Endothelial cell of umbilical vein (primary cell): ENCODE data around the gene GFAP. TPM values are rescaled to one million over a fixed set of nuclear protein-coding genes. Genes with fewer than 3 reads are reported as not detected.

ENCODE experiments used
- BruUV-seq: library from RNA; stranded (reverse); fragments of 400-500 nt; replicated peaks from 2 replicates; lab custom pipeline; 2021; lab: Mats Ljungman, UMichigan
- CTCF ChIA-PET: fragments of 300-600, 350-600 bp; sonication (Branson Sonifier 250); formaldehyde crosslinking; loops from one replicate; lab custom pipeline; 2021; ENCODE audit warnings: antibody characterized with exemption, inconsistent platforms; lab: Charles Lee
- POLR2A ChIA-PET: fragments of 300-600, 350-600 bp; sonication (Branson Sonifier 250); formaldehyde crosslinking; loops from one replicate; lab custom pipeline; 2021; ENCODE audit warnings: antibody characterized with exemption, inconsistent platforms; lab: Charles Lee
- DNase-seq: peaks from one replicate; pipeline ENCODE4 v3.0.0-alpha.2; 2011; ENCODE audit warnings: low read depth, low spot score
- FAIRE-seq: peaks from 2 replicates; lab custom pipeline; 2011; peaks lifted over from hg19 to GRCh38; lab: Jason Lieb, UNC
- H2AFZ ChIP-seq: 2 replicates; pipeline ENCODE4 v1.6.0; 2012; ENCODE audit warnings: low read depth, low read length, control low read depth, inconsistent platforms
- H3K27ac ChIP-seq: 2 replicates; pipeline ENCODE4 v1.5.1; 2011; ENCODE audit warnings: low read depth, mild to moderate bottlenecking, control low read depth, low read length, moderate library complexity; ENCODE audit not compliant: insufficient read depth
- H3K27me3 ChIP-seq, 2 experiments: 2 replicates each; pipeline versions ENCODE4 v1.6.0 to v1.6.1; 2011; ENCODE audit warnings: low read length in 2 of 2, mixed read lengths in 1 of 2; ENCODE audit not compliant: control insufficient read depth in 2 of 2, insufficient read depth in 2 of 2
- H3K36me3 ChIP-seq, 2 experiments: 2 replicates in 1 of 2; 3 replicates in 1 of 2; pipeline ENCODE4 v1.5.1; 2011; ENCODE audit warnings: low read length in 2 of 2, mild to moderate bottlenecking in 1 of 2, moderate library complexity in 1 of 2; ENCODE audit not compliant: control insufficient read depth in 2 of 2, insufficient read depth in 2 of 2; ENCODE audit errors: extremely low read depth in 1 of 2
- H3K4me1 ChIP-seq: 3 replicates; pipeline ENCODE4 v1.5.1; 2011; ENCODE audit warnings: mild to moderate bottlenecking, low read length; ENCODE audit not compliant: control insufficient read depth, insufficient read depth; ENCODE audit errors: extremely low read depth
- H3K4me2 ChIP-seq: 2 replicates; pipeline ENCODE4 v1.6.1; 2011; ENCODE audit warnings: low read length, control low read depth, mixed read lengths; ENCODE audit not compliant: insufficient read depth
- H3K4me3 ChIP-seq, 3 experiments: fragments of 200-600 bp in 1 of 3; sonication (generic), shearing (Covaris generic) in 1 of 3; replicated peaks in 1 of 3; 2 replicates each; pipeline ENCODE4 v1.5.1; 2011 to 2016; ENCODE audit warnings: control low read depth in 3 of 3, low read length in 3 of 3, mild to moderate bottlenecking in 2 of 3, inconsistent platforms in 1 of 3, low read depth in 1 of 3, moderate library complexity in 1 of 3; ENCODE audit not compliant: insufficient read depth in 1 of 3
- H3K79me2 ChIP-seq: 2 replicates; pipeline ENCODE4 v1.6.0; 2012; ENCODE audit warnings: low read length, inconsistent platforms; ENCODE audit not compliant: control insufficient read depth, insufficient read depth
- H3K9ac ChIP-seq: replicated peaks from 2 replicates; pipeline ENCODE3; 2011; ENCODE audit warnings: low read length, control low read depth; ENCODE audit not compliant: insufficient read depth; ENCODE audit errors: extremely low read depth
- H3K9me1 ChIP-seq: replicated peaks from 3 replicates; pipeline ENCODE4 v1.6.0; 2011; ENCODE audit warnings: mild to moderate bottlenecking, low read length; ENCODE audit not compliant: control insufficient read depth, insufficient read depth; ENCODE audit errors: extremely low read depth
- H3K9me3 ChIP-seq: replicated peaks from 2 replicates; pipeline ENCODE4 v1.5.1; 2012; ENCODE audit warnings: low read length, inconsistent platforms; ENCODE audit not compliant: control insufficient read depth, insufficient read depth
- H4K20me1 ChIP-seq: replicated peaks from 2 replicates; pipeline ENCODE3; 2011; ENCODE audit warnings: mild to moderate bottlenecking, low read length; ENCODE audit not compliant: control insufficient read depth, insufficient read depth; ENCODE audit errors: extremely low read depth
- CTCF ChIP-seq, 2 donors: IDR thresholded peaks; 1 replicate in 1 of 2; 2 replicates in 1 of 2; pipeline ENCODE4 v1.5.1; 2011; ENCODE audit warnings: low read length in 2 of 2, mild to moderate bottlenecking in 2 of 2, moderate library complexity in 2 of 2, control low read depth in 1 of 2, inconsistent platforms in 1 of 2, low read depth in 1 of 2; ENCODE audit not compliant: insufficient read depth in 1 of 2; ENCODE audit errors: extremely low read depth in 1 of 2
- EZH2 ChIP-seq: IDR thresholded peaks from 2 replicates; pipeline ENCODE4 v1.6.1; 2012; ENCODE audit warnings: borderline replicate concordance, low read depth, mild to moderate bottlenecking, moderate library complexity, low read length, inconsistent platforms; ENCODE audit not compliant: severe bottlenecking
- FOS ChIP-seq: IDR thresholded peaks from 2 replicates; pipeline ENCODE4 v1.6.1; 2011; ENCODE audit warnings: mild to moderate bottlenecking, low read length, moderate library complexity, borderline replicate concordance; ENCODE audit not compliant: insufficient read depth
- GATA2 ChIP-seq: IDR thresholded peaks from 2 replicates; pipeline ENCODE4 v1.7.0; 2011; ENCODE audit warnings: low read depth, mild to moderate bottlenecking, moderate library complexity, mixed read lengths, low read length; ENCODE audit not compliant: insufficient read length, insufficient read depth
- JUN ChIP-seq: IDR thresholded peaks from 2 replicates; pipeline ENCODE4 v1.6.1; 2011; ENCODE audit warnings: borderline replicate concordance, low read depth; ENCODE audit not compliant: insufficient read length, insufficient read depth
- MAX ChIP-seq: IDR thresholded peaks from 2 replicates; pipeline ENCODE4 v1.6.1; 2011; ENCODE audit not compliant: insufficient read depth, insufficient read length
- MYC ChIP-seq: IDR thresholded peaks from one replicate; pipeline ENCODE4 v1.6.1; 2011; ENCODE audit warnings: mild to moderate bottlenecking, low read depth, low read length
- POLR2A ChIP-seq: IDR thresholded peaks from 2 replicates; pipeline ENCODE4 v1.6.1; 2012; ENCODE audit warnings: low read depth, mild to moderate bottlenecking, control low read depth, low read length
- POLR2AphosphoS5 ChIP-seq: IDR thresholded peaks from 2 replicates; pipeline ENCODE4 v1.6.1; 2012; ENCODE audit warnings: low read depth, mild to moderate bottlenecking, control low read depth, low read length, moderate library complexity; ENCODE audit not compliant: insufficient read depth
- dilution Hi-C: fragments of 300-500 bp; cut with MboI; formaldehyde crosslinking; loops from one replicate; pipeline ENCODE4 v1.15.0; 2019; ENCODE audit warnings: low sequenced_read_pairs; ENCODE audit not compliant: extremely low pct_ligation_motif_present
- intact Hi-C: fragments of 100-400 bp; cut with micrococcal nuclease; formaldehyde crosslinking; loops from one replicate; pipeline ENCODE4 v1.10.0; 2022
- polyA plus RNA-seq, 4 experiments: library from polyadenylated mRNA; depleted of rRNA in 3 of 4; stranded (reverse) in 3 of 4; unstranded in 1 of 4; fragments of >200 nt; gene quantifications; 2 replicates each; pipeline versions ENCODE4 v1.2.1 to v1.2.3, GENCODE V29; 2011 to 2012; ENCODE audit warnings: missing spikeins in 1 of 4
- total RNA-seq: library from RNA; stranded (reverse); gene quantifications from 2 replicates; pipeline ENCODE4 v1.2.3, GENCODE V29; 2021

GFAP gene
- total and polyA plus RNA-seq, 2 donors (not counting 3 experiments of a cell fraction or from before 2014, with no cell fraction given): 0.07 to 0.42 TPM

DNA sequence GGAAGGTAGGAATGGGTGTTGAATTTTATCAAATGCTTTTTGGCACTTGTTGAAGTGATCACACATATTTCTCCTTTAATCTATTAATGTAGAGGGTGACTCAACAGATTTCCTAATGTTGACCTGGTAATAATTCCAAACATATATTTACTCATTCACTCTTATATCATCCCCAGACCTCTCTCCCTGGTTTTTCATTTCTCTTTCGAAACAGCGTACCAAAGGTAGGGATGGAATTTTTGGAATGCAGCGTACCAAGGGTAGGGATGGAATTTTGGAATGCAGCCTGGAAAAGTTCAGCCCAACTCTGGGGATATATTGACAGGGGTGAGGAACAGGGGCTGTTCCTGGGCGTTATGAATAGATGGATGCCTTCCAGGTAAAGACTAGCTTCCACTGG lies 25.0 kb upstream of the GFAP start:
- DNase-seq: no peak
- no peak overlapping the region for H3K9ac ChIP-seq
- H3K27ac ChIP-seq: no peak overlapping the region
- TF ChIP-seq MYC (no peak), CTCF (IDR thresholded peaks at IDR 0.05; ENCODE audit: extremely low read depth in 1 of 2, insufficient read depth in 1 of 2, low read depth in 1 of 2, low read length in 2 of 2) (no peak), EZH2 (no peak), POLR2A (no peak), FOS (no peak), POLR2AphosphoS5 (no peak), MAX (no peak), GATA2 (no peak), JUN (no peak)
- no peak for FAIRE-seq
- H3K4me1 ChIP-seq: no peaks in the 10 kb centered on the region
- no peak overlapping the region for H2AFZ ChIP-seq
- H4K20me1 ChIP-seq: no peaks in the 10 kb centered on the region
- POLR2A ChIA-PET: no interaction called here
- CTCF ChIA-PET: interaction anchor here (0.9 to 3.0 kb wide), 3 partner anchors 10 to 80 kb away, joined by 3 to 13 read pairs (median 5); no protein-coding TSS in a partner anchor
- dilution Hi-C loops: no loop called here
- H3K27me3 ChIP-seq: no peaks in the 10 kb centered on the region
- BruUV-seq: no TSS peak
- H3K9me1 ChIP-seq: no peaks in the 10 kb centered on the region
- no peaks in the 10 kb centered on the region for H3K9me3 ChIP-seq
- H3K36me3 ChIP-seq: no peaks in the 10 kb centered on the region
- intact Hi-C loops: no loop called here
- H3K79me2 ChIP-seq: peaks cover 84% of the 10 kb centered on the region
- no peak overlapping the region for H3K4me3 ChIP-seq
- no peak overlapping the region for H3K4me2 ChIP-seq
